Omental fat pad (tissue), 4 donors: ENCODE measurements around the gene ZNF236. TPM values are rescaled to one million over a fixed set of nuclear protein-coding genes. Genes with fewer than 3 reads are reported as not detected.

Source experiments
- ATAC-seq: fragments of 150-250 bp; one replicate; pipeline ENCODE4 v1.9.1; 2016; ENCODE audit warnings: mild to moderate bottlenecking, moderate library complexity; ENCODE audit not compliant: low FRiP score
- DNase-seq: peaks from one replicate; pipeline ENCODE4 v3.0.0-alpha.2; 2019; ENCODE audit warnings: low spot score
- total RNA-seq, 4 donors: library from RNA; depleted of rRNA; stranded (reverse); fragments of >200 nt; gene quantifications; one replicate each; pipeline ENCODE4 v1.1.0, GENCODE V29; 2016
- TF ChIP-seq, protein P1 (sequence below), 3 donors: fragments of 450-650 bp; IDR thresholded peaks; one replicate each; pipeline ENCODE4 v1.5.1; 2016 to 2017; ENCODE audit warnings: antibody characterized with exemption in 3 of 3, mild to moderate bottlenecking in 3 of 3, moderate library complexity in 2 of 3

Gene ZNF236
- total RNA-seq, 4 donors from 2014 or later, result 14.3 to 18.0 (median 17.0) TPM

DNA sequence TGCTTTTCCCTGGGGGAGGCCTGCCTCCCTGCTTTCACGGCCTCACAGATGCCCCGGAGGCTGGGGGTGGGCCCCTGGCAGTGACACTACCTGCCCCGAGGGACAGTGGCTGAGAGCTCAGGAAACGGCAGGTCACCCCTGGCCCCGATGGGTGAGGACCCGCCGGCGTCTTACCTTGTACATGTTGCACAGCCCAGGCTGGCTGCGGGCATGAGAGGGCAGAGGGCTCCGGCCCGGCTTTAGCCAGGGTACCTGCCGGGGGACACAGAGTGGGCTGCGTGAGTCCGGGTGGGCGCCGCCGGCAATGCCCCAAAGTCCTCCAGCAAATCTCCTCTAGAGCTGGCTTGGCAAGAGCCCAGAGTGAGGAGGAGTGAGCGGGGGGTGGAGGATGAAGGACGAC, 187.3 kb downstream of the ZNF236 start:
- TF ChIP-seq, protein P1, sequence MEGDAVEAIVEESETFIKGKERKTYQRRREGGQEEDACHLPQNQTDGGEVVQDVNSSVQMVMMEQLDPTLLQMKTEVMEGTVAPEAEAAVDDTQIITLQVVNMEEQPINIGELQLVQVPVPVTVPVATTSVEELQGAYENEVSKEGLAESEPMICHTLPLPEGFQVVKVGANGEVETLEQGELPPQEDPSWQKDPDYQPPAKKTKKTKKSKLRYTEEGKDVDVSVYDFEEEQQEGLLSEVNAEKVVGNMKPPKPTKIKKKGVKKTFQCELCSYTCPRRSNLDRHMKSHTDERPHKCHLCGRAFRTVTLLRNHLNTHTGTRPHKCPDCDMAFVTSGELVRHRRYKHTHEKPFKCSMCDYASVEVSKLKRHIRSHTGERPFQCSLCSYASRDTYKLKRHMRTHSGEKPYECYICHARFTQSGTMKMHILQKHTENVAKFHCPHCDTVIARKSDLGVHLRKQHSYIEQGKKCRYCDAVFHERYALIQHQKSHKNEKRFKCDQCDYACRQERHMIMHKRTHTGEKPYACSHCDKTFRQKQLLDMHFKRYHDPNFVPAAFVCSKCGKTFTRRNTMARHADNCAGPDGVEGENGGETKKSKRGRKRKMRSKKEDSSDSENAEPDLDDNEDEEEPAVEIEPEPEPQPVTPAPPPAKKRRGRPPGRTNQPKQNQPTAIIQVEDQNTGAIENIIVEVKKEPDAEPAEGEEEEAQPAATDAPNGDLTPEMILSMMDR (IDR thresholded peaks at IDR 0.05), result no peak
- DNase-seq, result no peak
- ATAC-seq, result no peak

DNA sequence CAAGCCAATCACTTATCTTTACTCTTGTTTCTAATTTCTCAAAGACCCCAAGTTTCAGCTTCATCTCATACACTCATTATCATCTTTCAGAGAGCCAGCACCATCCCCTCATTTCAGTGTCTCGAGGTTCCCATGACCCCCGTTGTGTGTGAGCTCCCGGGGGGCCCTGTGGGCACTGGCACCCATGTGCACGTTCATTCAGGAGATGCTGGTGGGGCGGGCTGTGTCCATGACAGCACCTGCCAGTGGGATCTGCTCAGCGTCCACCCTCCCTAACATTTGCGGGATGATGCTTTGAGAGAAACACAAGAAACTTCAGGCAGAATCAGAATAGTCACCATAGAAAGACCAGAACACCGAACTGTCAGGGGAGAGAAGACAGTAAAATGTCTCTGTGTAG, 189.8 kb downstream of the ZNF236 start:
- DNase-seq, result no peak
- TF ChIP-seq, protein P1 (IDR thresholded peaks at IDR 0.05), result no peak
- no peak for ATAC-seq

DNA sequence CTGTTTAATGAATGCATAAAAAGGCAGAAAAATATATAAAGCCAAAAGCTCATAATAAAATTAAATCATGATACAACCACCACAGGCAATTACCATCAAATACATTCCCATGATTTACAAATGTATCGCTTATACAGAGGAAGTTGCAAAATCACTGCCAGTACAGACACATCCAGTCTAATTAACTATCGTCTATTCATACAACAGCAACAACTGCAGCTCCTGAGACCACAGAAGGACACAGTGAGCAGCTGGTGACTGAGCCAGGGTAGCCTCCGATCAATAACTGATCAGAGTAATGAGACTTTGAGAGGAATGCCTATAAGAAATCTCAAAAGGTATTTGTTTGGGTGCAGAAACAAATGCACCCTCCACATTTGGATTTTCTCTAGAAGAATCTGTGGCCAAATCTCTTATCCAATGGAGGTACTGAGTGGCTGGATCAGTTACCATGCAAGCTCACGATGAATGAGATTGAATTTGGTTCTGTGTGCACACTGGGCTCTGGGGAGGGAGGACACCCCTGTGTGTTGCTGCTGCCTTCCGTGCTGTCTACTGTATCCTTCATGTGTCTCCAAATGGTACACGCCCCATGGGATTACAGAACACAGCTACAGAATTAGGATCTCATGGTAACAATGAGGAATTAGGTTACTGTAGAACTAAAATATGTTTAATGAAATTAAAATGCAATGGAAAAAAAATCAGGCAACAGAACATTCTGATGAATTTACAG, 190.6 kb downstream of the ZNF236 start:
- DNase-seq, result no peak
- TF ChIP-seq, protein P1 (IDR thresholded peaks at IDR 0.05), result no peak
- ATAC-seq, result no peak

DNA sequence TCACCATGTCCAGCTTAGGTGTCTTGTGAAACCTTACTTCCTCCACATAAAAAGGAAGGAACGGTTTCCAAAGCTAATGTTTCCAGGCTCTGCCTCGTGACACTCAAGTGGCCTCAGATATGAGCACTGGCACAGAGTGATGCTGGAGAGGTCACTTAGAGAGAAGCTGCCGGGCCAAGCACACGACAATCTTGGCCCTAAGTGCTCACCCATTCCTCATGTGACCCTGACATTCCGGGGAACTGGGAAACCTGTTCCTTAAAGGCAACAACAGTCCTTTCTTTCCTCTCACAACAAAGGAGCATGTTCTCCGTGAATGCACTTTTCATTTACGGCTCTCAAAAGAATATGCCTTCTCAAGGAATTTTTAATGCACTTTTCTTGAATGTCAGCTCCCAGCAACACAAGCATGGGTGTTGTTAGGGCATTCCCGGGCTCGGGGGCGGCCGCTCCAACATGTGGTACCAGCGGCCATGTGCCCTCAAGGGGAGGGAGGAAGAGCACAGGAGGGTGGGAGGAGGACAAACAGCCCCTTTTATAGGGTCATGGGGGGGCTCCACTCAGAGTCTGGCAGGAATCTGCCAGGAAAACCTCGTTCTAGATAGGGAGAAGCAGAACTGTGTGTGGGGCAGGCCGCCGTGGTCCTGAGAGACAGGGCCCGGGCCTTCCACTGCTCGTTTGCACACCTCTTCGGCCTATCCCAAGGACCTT, 191.6 kb downstream of the ZNF236 start:
- TF ChIP-seq, protein P1 (IDR thresholded peaks at IDR 0.05), result no peak
- DNase-seq (no peak), ATAC-seq (no peak)

DNA sequence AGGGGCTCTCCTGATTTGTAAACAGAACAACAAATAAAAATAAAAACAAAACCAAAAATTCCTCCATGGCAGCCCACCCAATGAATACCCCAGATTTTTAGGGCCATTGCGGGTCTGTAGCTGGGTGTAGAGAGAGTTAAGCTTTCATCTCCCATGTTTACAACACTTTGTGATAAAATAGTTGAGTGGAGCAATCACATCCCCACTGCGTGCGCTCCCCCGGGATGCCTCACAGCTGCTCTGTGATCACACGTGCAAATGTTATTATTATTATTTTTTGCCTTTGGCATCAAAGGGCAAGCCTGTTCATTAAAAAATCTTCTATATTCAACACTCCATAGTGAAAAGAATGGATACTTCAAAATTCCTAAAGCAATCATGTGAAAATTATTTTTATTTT, 192.2 kb downstream of the ZNF236 start:
- DNase-seq (no peak), ATAC-seq (no peak)
- TF ChIP-seq, protein P1 (IDR thresholded peaks at IDR 0.05), result no peak

DNA sequence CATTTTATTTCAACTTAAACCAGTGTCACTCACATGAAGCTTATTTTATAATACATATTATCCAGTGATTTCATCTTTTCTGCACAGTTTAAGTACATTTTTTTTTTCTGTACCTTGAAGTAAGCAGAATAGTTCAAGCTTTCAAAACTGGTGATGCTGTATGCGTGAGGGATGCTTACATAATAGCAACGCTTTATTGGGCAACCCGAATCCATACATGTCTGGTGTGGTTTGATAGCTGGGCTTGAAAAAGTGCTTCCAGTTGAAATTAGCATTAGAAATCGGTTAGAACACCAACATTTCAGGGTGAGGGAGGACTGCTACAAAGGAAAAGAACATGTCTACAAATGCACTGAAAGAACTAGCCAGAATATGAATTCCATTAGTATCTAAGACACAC, 192.8 kb downstream of the ZNF236 start:
- TF ChIP-seq, protein P1 (IDR thresholded peaks at IDR 0.05), result no peak
- ATAC-seq (no peak), DNase-seq (no peak)
